PFSK-1 (cell line): ENCODE results near the gene TOP2B.

Experiments
- POLR2AphosphoS5 ChIP-seq: IDR thresholded peaks from 2 replicates; pipeline ENCODE4 v1.6.1; 2012; ENCODE audit warnings: low read depth, mild to moderate bottlenecking, control low read depth, low read length, moderate library complexity
- SIN3A ChIP-seq: IDR thresholded peaks from 2 replicates; pipeline ENCODE4 v1.6.1; 2012; ENCODE audit warnings: mild to moderate bottlenecking, low read length, moderate library complexity, borderline replicate concordance; ENCODE audit not compliant: insufficient read depth
- TAF1 ChIP-seq: IDR thresholded peaks from 2 replicates; pipeline ENCODE4 v1.6.1; 2012; ENCODE audit warnings: low read length, control low read depth, borderline replicate concordance; ENCODE audit not compliant: insufficient read depth

- TF ChIP-seq TAF1 (no peak), POLR2AphosphoS5 (no peak), SIN3A (no peak)
Observed at GRCh38 chr3:25610779-25611178, 53.9 kb downstream of the TOP2B start.
